Gastrocnemius medialis (tissue), 4 donors: ENCODE measurements around the gene RNF212B. TPM values are rescaled to one million over a fixed set of nuclear protein-coding genes. Genes with fewer than 3 reads are reported as not detected.
"Not testable (repeated sequence)": the region's sequence is repeated elsewhere in the genome, so short reads cannot be mapped to it uniquely, and the experiment has no call there.

ENCODE experiments used
- ATAC-seq, 2 donors: fragments of 150-250 bp; one replicate each; pipeline ENCODE4 v1.9.1; 2016
- DNase-seq, 2 donors: peaks; one replicate each; pipeline ENCODE4 v3.0.0-alpha.2; 2019
- H3K27ac ChIP-seq, 4 donors: fragments of 200-600 bp; sonication (generic); 1 replicate in 1 of 4; 2 replicates in 3 of 4; pipeline ENCODE4 v1.5.1; 2016 to 2018; ENCODE audit warnings: mild to moderate bottlenecking in 2 of 4, moderate library complexity in 1 of 4
- H3K27me3 ChIP-seq, 3 donors: fragments of 200-600 bp; sonication (generic) in 2 of 3; 1 replicate in 1 of 3; 2 replicates in 2 of 3; pipeline versions ENCODE4 v1.5.1 to v1.6.0; 2016 to 2019; ENCODE audit warnings: mild to moderate bottlenecking in 1 of 3, moderate library complexity in 1 of 3
- H3K36me3 ChIP-seq, 2 donors: fragments of 200-600 bp; sonication (generic) in 1 of 2; one replicate each; pipeline ENCODE4 v1.5.1; 2017 to 2018
- H3K4me1 ChIP-seq, 2 donors: fragments of 200-600 bp; sonication (generic) in 1 of 2; one replicate each; pipeline ENCODE4 v1.5.1; 2016 to 2017; ENCODE audit warnings: mild to moderate bottlenecking in 2 of 2
- H3K4me3 ChIP-seq, 4 donors: fragments of 200-600 bp; sonication (generic) in 3 of 4; 1 replicate in 1 of 4; 2 replicates in 3 of 4; pipeline ENCODE4 v1.5.1; 2016 to 2019; ENCODE audit warnings: mild to moderate bottlenecking in 2 of 4
- H3K9me3 ChIP-seq, 3 donors: fragments of 200-600 bp; sonication (generic) in 2 of 3; 1 replicate in 1 of 3; 2 replicates in 2 of 3; pipeline ENCODE4 v1.5.1; 2016 to 2019
- CTCF ChIP-seq, 5 experiments: fragments of 450-650 bp in 3 of 5; fragments of 200-600 bp in 2 of 5; sonication (generic) in 2 of 5; IDR thresholded peaks in 4 of 5; conservative IDR thresholded peaks in 1 of 5; 1 replicate in 4 of 5; 2 replicates in 1 of 5; pipeline ENCODE4 v1.5.1; 2016 to 2019; ENCODE audit warnings: antibody characterized with exemption in 5 of 5, mild to moderate bottlenecking in 3 of 5, moderate library complexity in 3 of 5
- POLR2A ChIP-seq, 2 donors: fragments of 450-650 bp; IDR thresholded peaks; one replicate each; pipeline ENCODE4 v1.6.1; 2017; ENCODE audit warnings: antibody characterized with exemption in 2 of 2, mild to moderate bottlenecking in 2 of 2, moderate library complexity in 2 of 2
- in situ Hi-C, 4 donors: fragments of 200-750 bp; cut with MboI; loops; one replicate each; pipeline versions ENCODE4 v1.15.0 to v1.8.0; 2017; ENCODE audit warnings: low sequenced_read_pairs in 4 of 4
- intact Hi-C: fragments of 100-400 bp; cut with DNase I; formaldehyde crosslinking; loops from one replicate; pipeline ENCODE4 v1.15.1; 2023; ENCODE audit warnings: low total_unique reads
- total RNA-seq, 4 donors: library from RNA; depleted of rRNA; stranded (reverse); fragments of >200 nt; gene quantifications; one replicate each; pipeline versions ENCODE4 v1.1.0 to v1.2.3, GENCODE V29; 2016

RNF212B gene
- total RNA-seq, 4 donors from 2014 or later, result not detected

DNA sequence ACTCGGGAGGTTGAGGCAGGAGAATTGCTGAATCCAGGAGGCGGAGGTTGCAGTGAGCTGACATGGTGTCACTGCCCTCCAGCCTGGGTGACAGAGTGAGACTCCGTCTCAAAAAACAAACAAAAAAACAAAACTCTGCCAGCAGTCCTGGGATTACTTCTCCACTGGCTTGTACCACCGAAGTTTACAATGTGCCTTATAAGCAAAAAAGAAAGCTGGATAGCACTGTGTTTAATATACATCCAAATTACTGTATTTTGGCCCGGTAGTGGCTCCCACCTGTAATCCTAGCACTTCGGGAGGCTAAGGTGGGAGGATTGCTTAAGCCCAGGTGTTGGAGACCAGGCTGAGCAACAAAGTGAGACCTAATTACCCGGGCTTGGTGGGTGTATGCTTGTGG lies 31.5 kb downstream of the RNF212B start:
- no peaks in the 10 kb centered on the region for H3K9me3 ChIP-seq
- no peaks in the 10 kb centered on the region for H3K4me1 ChIP-seq
- intact Hi-C loops, result loop anchor here (5.0 kb wide), 2 partner anchors 58 to 108 kb away; partner anchors contain the start of gene CMTM5
- in situ Hi-C loops, result loop anchor here in 2 of 4 donors (10.0 kb wide), 2 partner anchors 106 to 116 kb away; partner anchors contain the start of genes CMTM5 (in 1 of the 2) and IL25 (in 1 of the 2)
- DNase-seq (no peak), ATAC-seq (no peak)
- H3K27ac ChIP-seq, result no peak overlapping the region
- H3K36me3 ChIP-seq, result no peaks in the 10 kb centered on the region
- H3K4me3 ChIP-seq, result no peak overlapping the region
- no peak for TF ChIP-seq CTCF (IDR thresholded peaks at IDR 0.05 in 4 of 5, conservative IDR thresholded peaks at IDR 0.05 in 1 of 5)
- TF ChIP-seq POLR2A (IDR thresholded peaks at IDR 0.05), result no peak
- H3K27me3 ChIP-seq, result no peaks in the 10 kb centered on the region

DNA sequence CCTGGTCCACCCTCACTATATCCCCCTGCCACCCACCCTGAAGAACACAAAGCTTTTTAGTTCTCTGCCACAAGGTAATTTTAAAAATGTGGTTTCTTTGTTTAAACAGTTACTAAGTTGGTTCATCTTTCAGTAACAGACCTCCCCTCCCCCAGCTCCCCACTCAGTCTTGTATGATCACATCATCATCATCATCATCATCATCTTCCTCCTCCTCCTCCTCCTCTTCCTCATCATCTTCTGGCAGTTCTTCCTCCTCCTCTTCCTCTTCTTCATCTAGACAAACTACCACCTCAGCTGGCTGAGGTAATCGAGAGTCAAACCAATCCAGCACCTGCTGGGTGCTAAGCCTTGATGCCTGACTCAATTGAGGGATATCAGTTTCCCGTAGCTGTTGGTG lies 37.7 kb downstream of the RNF212B start:
- TF ChIP-seq POLR2A (IDR thresholded peaks at IDR 0.05), result no peak
- TF ChIP-seq CTCF (IDR thresholded peaks at IDR 0.05 in 4 of 5, conservative IDR thresholded peaks at IDR 0.05 in 1 of 5), result no peak
- no peaks in the 10 kb centered on the region for H3K36me3 ChIP-seq
- no peak overlapping the region for H3K27ac ChIP-seq
- no peaks in the 10 kb centered on the region for H3K9me3 ChIP-seq
- intact Hi-C loops (no loop called here), in situ Hi-C loops (loop anchor here (25.0 kb wide), 2 partner anchors 163 to 688 kb away; partner anchors contain the start of genes ABHD4 (in 2 of the 4), CEBPE (in 2 of the 4), CIROP (in 2 of the 4) and DAD1 (in 2 of the 4))
- ATAC-seq, result no peak
- no peaks in the 10 kb centered on the region for H3K4me1 ChIP-seq
- DNase-seq, result no peak
- H3K4me3 ChIP-seq, result no peak overlapping the region
- no peaks in the 10 kb centered on the region for H3K27me3 ChIP-seq

DNA sequence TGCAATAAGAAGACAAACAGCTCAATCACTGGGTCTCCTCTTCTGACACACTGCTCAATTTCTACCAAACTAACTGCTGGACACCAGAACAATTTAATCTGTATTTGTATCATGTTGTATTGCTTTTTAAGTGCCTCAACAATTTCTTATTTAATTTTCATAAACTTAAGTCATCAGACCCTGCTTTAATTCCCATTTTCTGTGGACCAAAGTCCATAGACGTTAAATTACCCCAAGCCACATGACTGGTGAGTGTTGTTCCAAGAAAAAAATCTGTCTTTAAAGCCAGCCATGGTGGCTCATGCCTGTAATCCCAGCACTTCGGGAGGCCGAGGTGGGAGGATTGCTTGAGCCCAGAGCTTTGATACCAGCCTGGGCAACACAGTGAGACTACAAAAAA lies 39.5 kb downstream of the RNF212B start:
- H3K9me3 ChIP-seq, result no peaks in the 10 kb centered on the region
- no peaks in the 10 kb centered on the region for H3K36me3 ChIP-seq
- ATAC-seq (no peak), DNase-seq (no peak)
- H3K4me1 ChIP-seq, result no peaks in the 10 kb centered on the region
- no peak overlapping the region for H3K4me3 ChIP-seq
- no peak overlapping the region for H3K27ac ChIP-seq
- in situ Hi-C loops (loop anchor here (25.0 kb wide), 2 partner anchors 165 to 690 kb away; partner anchors contain the start of genes ABHD4 (in 2 of the 4), CEBPE (in 2 of the 4), CIROP (in 2 of the 4) and DAD1 (in 2 of the 4)), intact Hi-C loops (no loop called here)
- TF ChIP-seq CTCF (IDR thresholded peaks at IDR 0.05 in 4 of 5, conservative IDR thresholded peaks at IDR 0.05 in 1 of 5), result no peak
- TF ChIP-seq POLR2A (IDR thresholded peaks at IDR 0.05), result no peak
- no peaks in the 10 kb centered on the region for H3K27me3 ChIP-seq

GRCh38 chr14:23277928-23278327 lies 40.2 kb downstream of the RNF212B start:
- H3K27ac ChIP-seq, H3K27me3 ChIP-seq, H3K9me3 ChIP-seq, ATAC-seq, H3K4me1 ChIP-seq, H3K36me3 ChIP-seq, DNase-seq, intact Hi-C loops, H3K4me3 ChIP-seq: not testable (repeated sequence)
- in situ Hi-C loops, result loop anchor here (25.0 kb wide), 2 partner anchors 166 to 691 kb away; partner anchors contain the start of genes ABHD4 (in 2 of the 4), CEBPE (in 2 of the 4), CIROP (in 2 of the 4) and DAD1 (in 2 of the 4)

GRCh38 chr14:23281247-23281646 lies 43.5 kb downstream of the RNF212B start:
- DNase-seq (no peak), ATAC-seq (no peak)
- Histone ChIP-seq H3K9me3 (no peaks in the 10 kb centered on the region), H3K4me3 (no peak overlapping the region), H3K27me3 (no peaks in the 10 kb centered on the region), H3K27ac (no peak overlapping the region), H3K36me3 (no peaks in the 10 kb centered on the region), H3K4me1 (peaks cover 13 to 19% of the 10 kb centered on the region in 2 donors)
- intact Hi-C loops (loop anchor here (10.0 kb wide), 1 partner anchor 356 kb away; the partner anchor contains the start of gene PRMT5), in situ Hi-C loops (loop anchor here (25.0 kb wide), 2 partner anchors 169 to 694 kb away; partner anchors contain the start of genes ABHD4 (in 2 of the 4), CEBPE (in 2 of the 4), CIROP (in 2 of the 4) and DAD1 (in 2 of the 4))
- TF ChIP-seq POLR2A (IDR thresholded peaks at IDR 0.05), result no peak
- no peak for TF ChIP-seq CTCF (IDR thresholded peaks at IDR 0.05 in 4 of 5, conservative IDR thresholded peaks at IDR 0.05 in 1 of 5)
